Activated CD4-positive, alpha-beta T cell treated with anti-CD3 and anti-CD28 coated beads, Interleukin-2, amount 10 ng/mL, durations not matched to agents 7 days and 5 days (primary cell): Measurements from ENCODE around the gene POLR2M. TPM values are rescaled to one million over a fixed set of nuclear protein-coding genes. Genes with fewer than 3 reads are reported as not detected.

Source experiments
- CTCF ChIA-PET: fragments of 350-600 bp; sonication (Branson Sonifier 250); formaldehyde crosslinking; loops from one replicate; lab custom pipeline; 2021; ENCODE audit warnings: antibody characterized with exemption; lab: Charles Lee
- POLR2A ChIA-PET: fragments of 350-600 bp; sonication (Branson Sonifier 250); formaldehyde crosslinking; loops from one replicate; lab custom pipeline; 2021; ENCODE audit warnings: antibody characterized with exemption; lab: Charles Lee
- DNase-seq: peaks from one replicate; pipeline ENCODE4 v3.0.0-alpha.2; 2020
- H3K27ac Mint-ChIP-seq: one replicate; pipeline ENCODE4 v1.8.0; 2021; ENCODE audit warnings: mild to moderate bottlenecking, moderate library complexity, mixed read lengths
- H3K27me3 Mint-ChIP-seq: one replicate; pipeline ENCODE4 v1.8.0; 2021; ENCODE audit warnings: mixed read lengths
- H3K36me3 Mint-ChIP-seq: one replicate; pipeline ENCODE4 v1.8.0; 2021; ENCODE audit warnings: low read depth, mixed read lengths
- H3K4me1 Mint-ChIP-seq: one replicate; pipeline ENCODE4 v1.8.0; 2021; ENCODE audit warnings: mixed read lengths
- H3K4me3 Mint-ChIP-seq: one replicate; pipeline ENCODE4 v1.8.0; 2021; ENCODE audit warnings: mild to moderate bottlenecking, moderate library complexity, mixed read lengths
- H3K9me3 Mint-ChIP-seq: one replicate; pipeline ENCODE4 v1.8.0; 2021; ENCODE audit warnings: mixed read lengths
- total RNA-seq, 2 experiments: library from RNA; stranded (reverse); gene quantifications; one replicate each; pipeline ENCODE4 v1.2.3, GENCODE V29; 2021

Gene POLR2M
- total RNA-seq, 2 experiments from 2014 or later = 61.6 to 63.8 TPM

GRCh38 chr15:57752436-57752835, 45.9 kb downstream of the POLR2M start:
- ChIA-PET POLR2A (no interaction called here), CTCF (no interaction called here)
- H3K9me3 Mint-ChIP-seq = no peaks in the 10 kb centered on the region
- peaks cover 3% of the 10 kb centered on the region for H3K27me3 Mint-ChIP-seq
- no peaks in the 10 kb centered on the region for H3K36me3 Mint-ChIP-seq
- H3K4me1 Mint-ChIP-seq = peaks cover under 1% of the 10 kb centered on the region
- no peak overlapping the region for H3K4me3 Mint-ChIP-seq
- DNase-seq = no peak
- H3K27ac Mint-ChIP-seq = no peak overlapping the region

- Mint-ChIP-seq H3K36me3 (no peaks in the 10 kb centered on the region), H3K9me3 (no peaks in the 10 kb centered on the region), H3K4me3 (no peak overlapping the region), H3K27me3 (peaks cover 3% of the 10 kb centered on the region), H3K4me1 (no peaks in the 10 kb centered on the region), H3K27ac (no peak overlapping the region)
- DNase-seq = no peak
- ChIA-PET POLR2A (no interaction called here), CTCF (no interaction called here)
These were observed 46.3 kb downstream of the POLR2M start for GRCh38 chr15:57752840-57753239.

GRCh38 chr15:57756466-57756865, 50.0 kb downstream of the POLR2M start:
- H3K4me3 Mint-ChIP-seq = no peak overlapping the region
- no peaks in the 10 kb centered on the region for H3K27me3 Mint-ChIP-seq
- POLR2A ChIA-PET = no interaction called here
- H3K27ac Mint-ChIP-seq = no peak overlapping the region
- no peaks in the 10 kb centered on the region for H3K36me3 Mint-ChIP-seq
- no peaks in the 10 kb centered on the region for H3K4me1 Mint-ChIP-seq
- CTCF ChIA-PET = no interaction called here
- no peaks in the 10 kb centered on the region for H3K9me3 Mint-ChIP-seq
- no peak for DNase-seq

GRCh38 chr15:57758560-57758959, 52.0 kb downstream of the POLR2M start:
- no peak overlapping the region for H3K27ac Mint-ChIP-seq
- DNase-seq = no peak
- H3K36me3 Mint-ChIP-seq = no peaks in the 10 kb centered on the region
- H3K9me3 Mint-ChIP-seq = no peaks in the 10 kb centered on the region
- no peaks in the 10 kb centered on the region for H3K4me1 Mint-ChIP-seq
- POLR2A ChIA-PET = no interaction called here
- H3K27me3 Mint-ChIP-seq = peaks cover 11% of the 10 kb centered on the region
- H3K4me3 Mint-ChIP-seq = no peak overlapping the region
- CTCF ChIA-PET = no interaction called here

- H3K27me3 Mint-ChIP-seq = peaks cover 13% of the 10 kb centered on the region
- H3K4me1 Mint-ChIP-seq = no peaks in the 10 kb centered on the region
- no peaks in the 10 kb centered on the region for H3K9me3 Mint-ChIP-seq
- ChIA-PET POLR2A (no interaction called here), CTCF (interaction anchor here (1.1 to 1.2 kb wide), 2 partner anchors 11 to 420 kb away, joined by 3 to 4 read pairs; no protein-coding TSS in a partner anchor)
- H3K4me3 Mint-ChIP-seq = no peak overlapping the region
- H3K27ac Mint-ChIP-seq = no peak overlapping the region
- no peak for DNase-seq
- peaks cover 2% of the 10 kb centered on the region for H3K36me3 Mint-ChIP-seq
These were observed 55.0 kb downstream of the POLR2M start for GRCh38 chr15:57761562-57761961.

- no peak overlapping the region for H3K27ac Mint-ChIP-seq
- no peak for DNase-seq
- no peak overlapping the region for H3K4me3 Mint-ChIP-seq
- POLR2A ChIA-PET = no interaction called here
- CTCF ChIA-PET = interaction anchor here (0.7 to 1.2 kb wide), 3 partner anchors 12 to 421 kb away, joined by 3 to 4 read pairs (median 3); no protein-coding TSS in a partner anchor
- no peaks in the 10 kb centered on the region for H3K9me3 Mint-ChIP-seq
- H3K4me1 Mint-ChIP-seq = peaks cover 3% of the 10 kb centered on the region
- H3K27me3 Mint-ChIP-seq = peaks cover 13% of the 10 kb centered on the region
- H3K36me3 Mint-ChIP-seq = peaks cover 2% of the 10 kb centered on the region
These were observed 55.8 kb downstream of the POLR2M start for GRCh38 chr15:57762302-57762701.

- Mint-ChIP-seq H3K9me3 (no peaks in the 10 kb centered on the region), H3K4me3 (no peak overlapping the region), H3K27me3 (peaks cover 13% of the 10 kb centered on the region), H3K36me3 (peaks cover 2% of the 10 kb centered on the region), H3K4me1 (peaks cover 14% of the 10 kb centered on the region), H3K27ac (no peak overlapping the region)
- DNase-seq = no peak
- ChIA-PET POLR2A (no interaction called here), CTCF (interaction anchor here (0.6 kb wide), 2 partner anchors 284 to 903 kb away, joined by 3 read pairs; no protein-coding TSS in a partner anchor)
These were observed 56.9 kb downstream of the POLR2M start for GRCh38 chr15:57763176-57763964.

Other genes with a start within 250 kb of the POLR2M start
- not detected for gene MYZAP, start 114.8 kb upstream of the POLR2M start, total RNA-seq